Vagina (tissue), 2 donors: ENCODE data around the gene FAM78B. TPM values are rescaled to one million over a fixed set of nuclear protein-coding genes. Genes with fewer than 3 reads are reported as not detected.
A peak's percentile ranks its signal among the peaks of the same experiment; 100 is the strongest.

Experiments used
- DNase-seq, 2 donors: peaks; one replicate each; pipeline ENCODE4 v3.0.0-alpha.2; 2017; ENCODE audit errors: extremely low spot score in 2 of 2
- H3K27ac ChIP-seq: fragments of 200-600 bp; sonication (generic); one replicate; pipeline ENCODE4 v1.5.1; 2019
- H3K27me3 ChIP-seq: fragments of 200-600 bp; sonication (generic); one replicate; pipeline ENCODE4 v1.5.1; 2019
- H3K36me3 ChIP-seq, 2 donors: fragments of 200-600 bp; sonication (generic); one replicate each; pipeline ENCODE4 v1.5.1; 2017 to 2019
- H3K4me1 ChIP-seq: fragments of 200-600 bp; sonication (generic); one replicate; pipeline ENCODE4 v1.5.1; 2019
- H3K4me3 ChIP-seq, 2 donors: fragments of 200-600 bp; sonication (generic); 1 replicate in 1 of 2; 2 replicates in 1 of 2; pipeline ENCODE4 v1.5.1; 2016 to 2019
- H3K9me3 ChIP-seq: fragments of 200-600 bp; sonication (generic); one replicate; pipeline ENCODE4 v1.5.1; 2019
- POLR2A ChIP-seq, 2 donors: fragments of 450-650 bp; IDR thresholded peaks; one replicate each; pipeline ENCODE4 v1.6.1; 2017; ENCODE audit warnings: antibody characterized with exemption in 2 of 2, mild to moderate bottlenecking in 2 of 2, moderate library complexity in 2 of 2
- POLR2AphosphoS5 ChIP-seq, 2 donors: sonication (generic); formaldehyde crosslinking; IDR thresholded peaks; one replicate each; pipeline ENCODE4 v1.9.0; 2017; ENCODE audit warnings: antibody characterized with exemption in 2 of 2, mild to moderate bottlenecking in 2 of 2, low read depth in 1 of 2; ENCODE audit not compliant: insufficient read depth in 1 of 2
- intact Hi-C: fragments of 100-400 bp; cut with DNase I; formaldehyde crosslinking; loops from one replicate; pipeline ENCODE4 v1.15.1; 2023
- total RNA-seq: library from RNA; depleted of rRNA; stranded (reverse); fragments of >200 nt; gene quantifications from one replicate; pipeline ENCODE4 v1.2.3, GENCODE V29; 2016
- TF ChIP-seq, protein P1 (sequence below), 3 experiments: fragments of 450-650 bp in 2 of 3; fragments of 200-600 bp in 1 of 3; sonication (generic) in 1 of 3; IDR thresholded peaks; one replicate each; pipeline ENCODE4 v1.5.1; 2017 to 2019; ENCODE audit warnings: antibody characterized with exemption in 3 of 3, mild to moderate bottlenecking in 2 of 3, moderate library complexity in 2 of 3

FAM78B gene
- total RNA-seq, 1 donor from 2014 or later, result 4.4 TPM

- intact Hi-C loops, result no loop called here
- TF ChIP-seq, protein P1, sequence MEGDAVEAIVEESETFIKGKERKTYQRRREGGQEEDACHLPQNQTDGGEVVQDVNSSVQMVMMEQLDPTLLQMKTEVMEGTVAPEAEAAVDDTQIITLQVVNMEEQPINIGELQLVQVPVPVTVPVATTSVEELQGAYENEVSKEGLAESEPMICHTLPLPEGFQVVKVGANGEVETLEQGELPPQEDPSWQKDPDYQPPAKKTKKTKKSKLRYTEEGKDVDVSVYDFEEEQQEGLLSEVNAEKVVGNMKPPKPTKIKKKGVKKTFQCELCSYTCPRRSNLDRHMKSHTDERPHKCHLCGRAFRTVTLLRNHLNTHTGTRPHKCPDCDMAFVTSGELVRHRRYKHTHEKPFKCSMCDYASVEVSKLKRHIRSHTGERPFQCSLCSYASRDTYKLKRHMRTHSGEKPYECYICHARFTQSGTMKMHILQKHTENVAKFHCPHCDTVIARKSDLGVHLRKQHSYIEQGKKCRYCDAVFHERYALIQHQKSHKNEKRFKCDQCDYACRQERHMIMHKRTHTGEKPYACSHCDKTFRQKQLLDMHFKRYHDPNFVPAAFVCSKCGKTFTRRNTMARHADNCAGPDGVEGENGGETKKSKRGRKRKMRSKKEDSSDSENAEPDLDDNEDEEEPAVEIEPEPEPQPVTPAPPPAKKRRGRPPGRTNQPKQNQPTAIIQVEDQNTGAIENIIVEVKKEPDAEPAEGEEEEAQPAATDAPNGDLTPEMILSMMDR (IDR thresholded peaks at IDR 0.05), result no peak
- TF ChIP-seq POLR2A (IDR thresholded peaks at IDR 0.05), result no peak
- no peak for TF ChIP-seq POLR2AphosphoS5 (IDR thresholded peaks at IDR 0.05; ENCODE audit: insufficient read depth in 1 of 2, low read depth in 1 of 2)
- no peak overlapping the region for H3K27ac ChIP-seq
- no peaks in the 10 kb centered on the region for H3K4me1 ChIP-seq
- H3K9me3 ChIP-seq, result no peaks in the 10 kb centered on the region
- H3K36me3 ChIP-seq, result no peaks in the 10 kb centered on the region
- no peaks in the 10 kb centered on the region for H3K27me3 ChIP-seq
- no peak overlapping the region for H3K4me3 ChIP-seq
- DNase-seq, result peak in 1 of 2 donors; percentile 77
These were observed 78.2 kb downstream of the FAM78B start for GRCh38 chr1:166088572-166088955.

GRCh38 chr1:166087734-166088571, 78.8 kb downstream of the FAM78B start:
- no peak overlapping the region for H3K4me3 ChIP-seq
- TF ChIP-seq POLR2A (IDR thresholded peaks at IDR 0.05) (no peak), POLR2AphosphoS5 (IDR thresholded peaks at IDR 0.05; ENCODE audit: insufficient read depth in 1 of 2, low read depth in 1 of 2) (no peak)
- TF ChIP-seq, protein P1 (IDR thresholded peaks at IDR 0.05), result no peak
- H3K4me1 ChIP-seq, result no peaks in the 10 kb centered on the region
- peak in 1 of 2 donors; percentile 67 for DNase-seq
- intact Hi-C loops, result no loop called here
- no peaks in the 10 kb centered on the region for H3K36me3 ChIP-seq
- H3K27ac ChIP-seq, result no peak overlapping the region
- no peaks in the 10 kb centered on the region for H3K27me3 ChIP-seq
- H3K9me3 ChIP-seq, result no peaks in the 10 kb centered on the region

DNA sequence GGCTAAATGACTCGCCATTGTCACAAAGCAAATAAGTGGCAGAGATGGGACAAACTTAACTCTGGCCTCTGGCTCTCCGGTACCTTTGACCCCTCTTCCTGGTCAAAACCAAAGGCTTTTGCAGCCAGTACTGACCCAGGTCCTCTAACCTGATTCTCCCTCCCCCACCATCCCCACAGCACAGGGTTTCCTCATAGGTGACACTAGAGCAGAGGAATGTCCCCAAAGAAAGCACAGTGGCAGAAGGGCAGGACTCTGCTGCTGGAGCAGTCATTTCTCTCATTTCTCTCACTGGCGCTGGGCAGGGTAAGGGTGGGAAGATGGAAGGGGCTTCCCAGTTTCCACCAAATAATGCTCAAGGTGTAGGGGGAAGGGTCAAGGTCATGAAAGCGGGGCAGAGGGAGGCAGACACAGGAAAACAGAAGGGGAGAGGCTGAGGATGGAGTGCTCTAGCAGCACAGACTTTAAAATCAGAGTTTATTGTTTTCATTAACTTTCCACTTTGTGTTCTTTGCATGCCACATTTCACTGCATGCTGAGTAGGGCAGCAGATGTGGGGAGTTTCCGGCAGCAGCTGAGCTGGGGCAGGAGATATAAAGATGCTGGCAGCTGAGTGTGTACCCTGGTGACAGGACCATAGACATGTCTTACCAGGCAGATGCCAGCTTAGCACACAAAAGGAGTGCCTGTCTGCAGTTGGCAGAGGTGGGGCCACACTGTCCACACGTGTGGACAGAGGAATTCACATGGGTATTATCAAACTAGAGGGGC, 80.5 kb downstream of the FAM78B start:
- TF ChIP-seq, protein P1 (IDR thresholded peaks at IDR 0.05), result no peak
- no peak for TF ChIP-seq POLR2A (IDR thresholded peaks at IDR 0.05)
- no peak for TF ChIP-seq POLR2AphosphoS5 (IDR thresholded peaks at IDR 0.05; ENCODE audit: insufficient read depth in 1 of 2, low read depth in 1 of 2)
- no peaks in the 10 kb centered on the region for H3K36me3 ChIP-seq
- H3K9me3 ChIP-seq, result no peaks in the 10 kb centered on the region
- peak in 1 of 2 donors; percentile 64 for DNase-seq
- H3K4me1 ChIP-seq, result peaks cover 5% of the 10 kb centered on the region
- H3K4me3 ChIP-seq, result no peak overlapping the region
- H3K27me3 ChIP-seq, result no peaks in the 10 kb centered on the region
- no peak overlapping the region for H3K27ac ChIP-seq
- intact Hi-C loops, result no loop called here

DNA sequence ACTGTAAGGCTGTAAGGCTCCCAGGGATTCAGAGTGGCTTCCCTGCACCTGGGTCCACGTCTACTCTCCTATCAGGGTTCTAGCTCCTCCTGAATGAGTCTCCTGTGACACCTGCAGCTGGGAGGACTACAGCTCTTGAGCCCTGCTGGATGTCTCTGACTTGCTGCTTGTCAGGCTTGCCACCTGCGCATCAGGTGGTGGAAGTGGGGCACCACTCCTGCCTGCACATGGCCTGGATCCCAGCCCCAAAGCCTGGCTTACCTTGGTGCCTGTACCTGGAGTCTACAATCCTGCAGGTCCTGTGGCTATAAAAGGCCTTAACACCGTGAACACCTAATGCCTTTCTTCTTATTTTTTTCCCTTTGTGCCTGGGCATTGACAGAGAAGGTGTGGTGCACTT, 82.2 kb downstream of the FAM78B start:
- intact Hi-C loops, result no loop called here
- Histone ChIP-seq H3K4me1 (peaks cover 16% of the 10 kb centered on the region), H3K4me3 (no peak overlapping the region), H3K9me3 (no peaks in the 10 kb centered on the region), H3K36me3 (no peaks in the 10 kb centered on the region), H3K27ac (no peak overlapping the region), H3K27me3 (no peaks in the 10 kb centered on the region)
- no peak for TF ChIP-seq POLR2AphosphoS5 (IDR thresholded peaks at IDR 0.05; ENCODE audit: insufficient read depth in 1 of 2, low read depth in 1 of 2)
- TF ChIP-seq, protein P1 (IDR thresholded peaks at IDR 0.05), result no peak
- TF ChIP-seq POLR2A (IDR thresholded peaks at IDR 0.05), result no peak
- peak in 1 of 2 donors; percentile 74 for DNase-seq
